IMR-90 (cell line): Measurements from ENCODE around the gene RAI1. TPM values are rescaled to one million over a fixed set of nuclear protein-coding genes. Genes with fewer than 3 reads are reported as not detected.
A peak's percentile ranks its signal among the peaks of the same experiment; 100 is the strongest.

Experiments used
- ATAC-seq: fragments of 200-7000 bp; cut with Tn5 transposase; 2 replicates; pipeline ENCODE4 v1.9.1; 2020; ENCODE audit warnings: low read depth, mild to moderate bottlenecking, moderate library complexity
- BruUV-seq: library from RNA; stranded (reverse); fragments of 400-500 nt; replicated peaks from 2 replicates; lab custom pipeline; 2021; lab: Mats Ljungman, UMichigan
- CTCF ChIA-PET: fragments of 300-600 bp; formaldehyde crosslinking; extraction: SDS; loops from one replicate; lab custom pipeline; 2021; ENCODE audit warnings: antibody characterized with exemption; lab: Yijun Ruan, JAX
- POLR2A ChIA-PET: fragments of 300-600 bp; sonication (Branson Sonifier 250); formaldehyde crosslinking; loops from one replicate; lab custom pipeline; 2022; ENCODE audit warnings: antibody characterized with exemption; ENCODE audit not compliant: unreplicated experiment; lab: Charles Lee
- DNase-seq: peaks from one replicate; pipeline ENCODE4 v3.0.0; 2013
- H2AFZ ChIP-seq: replicated peaks from 2 replicates; pipeline ENCODE3; 2013; ENCODE audit warnings: low read length, mild to moderate bottlenecking; ENCODE audit not compliant: poor library complexity
- H2AK5ac ChIP-seq: 2 replicates; pipeline ENCODE4 v1.6.1; 2013; ENCODE audit warnings: low read depth, low read length, inconsistent platforms
- H2AK9ac ChIP-seq: replicated peaks from 2 replicates; pipeline ENCODE3; 2013; ENCODE audit warnings: mild to moderate bottlenecking, low read depth, low read length, moderate library complexity; ENCODE audit not compliant: poor library complexity
- H2BK120ac ChIP-seq: 2 replicates; pipeline ENCODE4 v1.6.1; 2013; ENCODE audit warnings: low read depth, low read length, inconsistent platforms
- H2BK15ac ChIP-seq: 3 replicates; pipeline ENCODE4 v1.6.1; 2013; ENCODE audit warnings: low read depth, low read length, inconsistent platforms
- H2BK20ac ChIP-seq: 2 replicates; pipeline ENCODE4 v1.6.1; 2013; ENCODE audit warnings: low read depth, mild to moderate bottlenecking, inconsistent platforms, low read length, moderate library complexity
- H2BK5ac ChIP-seq: 2 replicates; pipeline ENCODE4 v1.6.1; 2013; ENCODE audit warnings: mild to moderate bottlenecking, low read depth, low read length, inconsistent platforms; ENCODE audit not compliant: poor library complexity, severe bottlenecking
- H3K14ac ChIP-seq: replicated peaks from 2 replicates; pipeline ENCODE4 v1.6.1; 2013; ENCODE audit warnings: low read depth, low read length, inconsistent platforms
- H3K18ac ChIP-seq: 2 replicates; pipeline ENCODE4 v1.6.1; 2013; ENCODE audit warnings: low read depth, low read length, control low read depth
- H3K23ac ChIP-seq: 2 replicates; pipeline ENCODE4 v1.6.1; 2013; ENCODE audit warnings: low read depth, low read length, inconsistent platforms
- H3K27ac ChIP-seq: 2 replicates; pipeline ENCODE4 v1.5.1; 2013; ENCODE audit warnings: mild to moderate bottlenecking, control low read depth, low read length; ENCODE audit not compliant: insufficient read depth
- H3K27me3 ChIP-seq: 2 replicates; pipeline ENCODE4 v1.6.1; 2013; ENCODE audit warnings: low read length; ENCODE audit not compliant: control insufficient read depth, insufficient read depth
- H3K36me3 ChIP-seq: 2 replicates; pipeline ENCODE4 v1.6.1; 2013; ENCODE audit warnings: low read length, mixed read lengths; ENCODE audit not compliant: control insufficient read depth, insufficient read depth
- H3K4ac ChIP-seq: 2 replicates; pipeline ENCODE4 v1.6.1; 2013; ENCODE audit warnings: low read depth, low read length, inconsistent platforms
- H3K4me1 ChIP-seq: 2 replicates; pipeline ENCODE4 v1.6.1; 2013; ENCODE audit warnings: low read length, mixed read lengths; ENCODE audit not compliant: control insufficient read depth, insufficient read depth
- H3K4me2 ChIP-seq: 2 replicates; pipeline ENCODE4 v1.6.1; 2013; ENCODE audit warnings: low read depth, mild to moderate bottlenecking, control low read depth, low read length, moderate library complexity
- H3K4me3 ChIP-seq: 2 replicates; pipeline ENCODE4 v1.5.1; 2013; ENCODE audit warnings: low read depth, mild to moderate bottlenecking, control low read depth, low read length, moderate library complexity; ENCODE audit not compliant: insufficient read depth
- H3K56ac ChIP-seq: 2 replicates; pipeline ENCODE4 v1.6.1; 2013; ENCODE audit warnings: low read length, inconsistent platforms; ENCODE audit not compliant: insufficient read depth; ENCODE audit errors: extremely low read depth
- H3K79me1 ChIP-seq, 2 experiments: 2 replicates each; pipeline ENCODE4 v1.6.1; 2013; ENCODE audit warnings: low read length in 2 of 2, inconsistent platforms in 1 of 2, low read depth in 1 of 2
- H3K9ac ChIP-seq: 2 replicates; pipeline ENCODE4 v1.6.1; 2013; ENCODE audit warnings: low read depth, low read length, control low read depth
- H3K9me1 ChIP-seq: 2 replicates; pipeline ENCODE4 v1.6.1; 2013; ENCODE audit warnings: low read length, inconsistent platforms; ENCODE audit not compliant: insufficient read depth
- H3K9me3 ChIP-seq: 2 replicates; pipeline ENCODE4 v1.6.1; 2013; ENCODE audit warnings: low read length; ENCODE audit not compliant: control insufficient read depth, insufficient read depth
- H4K20me1 ChIP-seq: 2 replicates; pipeline ENCODE4 v1.6.1; 2013; ENCODE audit warnings: low read length, inconsistent platforms; ENCODE audit not compliant: insufficient read depth
- H4K5ac ChIP-seq: 2 replicates; pipeline ENCODE4 v1.6.1; 2013; ENCODE audit warnings: mild to moderate bottlenecking, low read depth, low read length, control low read depth
- H4K8ac ChIP-seq, 2 experiments: 2 replicates each; pipeline ENCODE4 v1.6.1; 2013; ENCODE audit warnings: low read depth in 2 of 2, low read length in 2 of 2, control low read depth in 1 of 2, inconsistent platforms in 1 of 2
- H4K91ac ChIP-seq: 2 replicates; pipeline ENCODE4 v1.6.1; 2013; ENCODE audit warnings: low read depth, low read length, inconsistent platforms; ENCODE audit not compliant: insufficient read depth
- BHLHE40 ChIP-seq: fragments of 150-350 bp; IDR thresholded peaks from 2 replicates; pipeline ENCODE4 v1.6.1; 2016; ENCODE audit warnings: mild to moderate bottlenecking, low read depth, low read length
- MAZ ChIP-seq: IDR thresholded peaks from 2 replicates; pipeline ENCODE4 v1.6.1; 2012; ENCODE audit warnings: low read depth, mild to moderate bottlenecking, low read length, improper control_type of control experiment, moderate library complexity, borderline replicate concordance
- MXI1 ChIP-seq: IDR thresholded peaks from 2 replicates; pipeline ENCODE4 v1.6.1; 2012; ENCODE audit warnings: low read depth, mild to moderate bottlenecking, low read length, moderate library complexity, borderline replicate concordance
- NFE2L2 ChIP-seq: fragments of 150-350 bp; IDR thresholded peaks from 2 replicates; pipeline ENCODE4 v1.6.1; 2016; ENCODE audit warnings: low read depth, mild to moderate bottlenecking, low read length
- POLR2A ChIP-seq: IDR thresholded peaks from 2 replicates; pipeline ENCODE4 v1.6.1; 2012; ENCODE audit warnings: mild to moderate bottlenecking, low read depth, low read length
- RFX5 ChIP-seq: IDR thresholded peaks from 2 replicates; pipeline ENCODE4 v1.8.0; 2012; ENCODE audit warnings: low read depth, mild to moderate bottlenecking, low read length, moderate library complexity
- WGBS, 2 experiments: methylation state at CpG; one replicate each; pipeline versions ENCODE4 v1.1.5 to v1.1.7; 2013; ENCODE audit warnings: missing lambda C conversion rate in 2 of 2; ENCODE audit not compliant: insufficient read length in 1 of 2; ENCODE audit errors: extremely low coverage in 2 of 2; 5-methylcytosine and 5-hydroxymethylcytosine counted together
- dilution Hi-C: fragments of 300-500 bp; cut with HindIII; formaldehyde crosslinking; loops from one replicate; pipeline ENCODE4 v1.14.3; 2018; ENCODE audit warnings: low sequenced_read_pairs; ENCODE audit not compliant: unreplicated experiment
- in situ Hi-C: fragments of 300-500 bp; cut with MboI; formaldehyde crosslinking; loops from 3 replicates; pipeline ENCODE4 v1.14.3; 2019; ENCODE audit warnings: low sequenced_read_pairs, inconsistent platforms, mixed read lengths
- intact Hi-C: fragments of 100-400 bp; cut with micrococcal nuclease; formaldehyde crosslinking; loops from 2 replicates; pipeline ENCODE4 v1.10.0; 2022
- polyA plus RNA-seq, 3 experiments: library from polyadenylated mRNA; depleted of rRNA; stranded (reverse); fragments of >200 nt; gene quantifications; 2 replicates each; pipeline ENCODE4 v1.2.3, GENCODE V29; 2012; ENCODE audit warnings: low replicate concordance in 1 of 3
- total RNA-seq: library from RNA; depleted of rRNA; stranded (reverse); fragments of >200 nt; gene quantifications from 2 replicates; pipeline ENCODE4 v1.2.3, GENCODE V29; 2012
- TF ChIP-seq, protein P1 (sequence below): fragments of 150-350 bp; IDR thresholded peaks from 2 replicates; pipeline ENCODE4 v1.6.1; 2016; ENCODE audit warnings: low read depth, mild to moderate bottlenecking, low read length, moderate library complexity, borderline replicate concordance
- TF ChIP-seq, protein P2 (sequence below): conservative IDR thresholded peaks from 2 replicates; pipeline ENCODE4 v1.5.1; 2012; ENCODE audit warnings: mild to moderate bottlenecking, low read depth, low read length, improper control_type of control experiment

Gene RAI1
- total and polyA plus RNA-seq, 2 of the 4 experiments (the other 2 are of a cell fraction) = 1.8 to 10.5 TPM

DNA sequence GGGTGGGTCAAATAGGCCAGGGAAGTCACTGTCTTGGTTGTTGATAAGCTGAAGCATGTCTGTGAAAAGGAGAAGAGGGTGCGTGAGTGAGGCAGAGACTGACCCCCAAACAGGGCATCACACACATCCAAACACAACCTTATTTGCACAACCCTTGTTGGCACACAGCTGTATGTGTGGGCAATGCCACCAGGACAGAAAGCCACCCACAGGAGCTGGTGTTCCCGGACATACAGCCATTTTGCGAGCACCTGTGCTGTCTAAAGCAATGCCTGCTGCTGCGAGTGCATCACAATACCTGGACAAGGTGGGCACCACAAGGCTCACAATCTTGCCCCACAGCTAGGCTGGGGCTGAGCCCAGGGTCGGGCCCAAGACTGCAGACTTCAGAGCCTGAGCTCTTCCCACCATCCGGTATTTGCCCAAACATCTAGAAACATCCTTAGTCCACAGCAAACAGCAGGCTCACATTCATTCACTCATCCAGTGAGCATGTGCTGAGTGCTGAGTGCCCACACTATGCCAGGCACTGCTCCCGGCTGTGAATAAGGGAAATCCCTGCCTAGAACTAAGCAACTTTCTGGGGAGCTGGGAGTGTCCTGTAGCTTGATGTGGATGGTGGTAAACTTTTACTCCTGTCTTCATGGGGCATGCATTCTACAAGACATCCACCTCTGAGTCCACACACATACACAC, 139.4 kb downstream of the RAI1 start:
- Histone ChIP-seq H3K4me2 (no peak overlapping the region), H3K36me3 (peaks cover 36% of the 10 kb centered on the region), H2AK5ac (peak overlapping the region; percentile 66), H4K8ac (no peak overlapping the region), H3K27me3 (no peaks in the 10 kb centered on the region), H3K9me1 (peaks cover 39% of the 10 kb centered on the region), H4K20me1 (peaks cover 75% of the 10 kb centered on the region), H4K91ac (no peak overlapping the region), H3K23ac (peak overlapping the region; percentile 29; the same call in 1 of the 2 replicates), H3K27ac (no peak overlapping the region), H2BK5ac (no peak overlapping the region), H2BK15ac (no peak overlapping the region), H3K4me1 (peaks cover 54% of the 10 kb centered on the region), H3K56ac (no peak overlapping the region), H2AFZ (no peak overlapping the region), H2BK20ac (no peak overlapping the region), H3K14ac (no peak overlapping the region), H3K18ac (no peak overlapping the region), H3K9ac (no peak overlapping the region; the same call in 1 of the 2 replicates), H3K9me3 (no peaks in the 10 kb centered on the region), H3K4me3 (no peak overlapping the region), H4K5ac (no peak overlapping the region), H3K4ac (peak overlapping the region; percentile 35; the same call in 1 of the 2 replicates), H3K79me1 (peaks cover 36 to 80% of the 10 kb centered on the region in 2 experiments), H2AK9ac (peak overlapping the region; percentile 50), H2BK120ac (no peak overlapping the region)
- intact Hi-C loops (no loop called here), dilution Hi-C loops (no loop called here), in situ Hi-C loops (no loop called here)
- ATAC-seq (no peak), DNase-seq (no peak)
- ChIA-PET POLR2A (no interaction called here), CTCF (no interaction called here)
- no peak for TF ChIP-seq MAZ
- TF ChIP-seq NFE2L2 = no peak
- TF ChIP-seq, protein P1, sequence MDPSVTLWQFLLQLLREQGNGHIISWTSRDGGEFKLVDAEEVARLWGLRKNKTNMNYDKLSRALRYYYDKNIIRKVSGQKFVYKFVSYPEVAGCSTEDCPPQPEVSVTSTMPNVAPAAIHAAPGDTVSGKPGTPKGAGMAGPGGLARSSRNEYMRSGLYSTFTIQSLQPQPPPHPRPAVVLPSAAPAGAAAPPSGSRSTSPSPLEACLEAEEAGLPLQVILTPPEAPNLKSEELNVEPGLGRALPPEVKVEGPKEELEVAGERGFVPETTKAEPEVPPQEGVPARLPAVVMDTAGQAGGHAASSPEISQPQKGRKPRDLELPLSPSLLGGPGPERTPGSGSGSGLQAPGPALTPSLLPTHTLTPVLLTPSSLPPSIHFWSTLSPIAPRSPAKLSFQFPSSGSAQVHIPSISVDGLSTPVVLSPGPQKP = no peak
- no peak for TF ChIP-seq RFX5
- no peak for TF ChIP-seq MXI1
- no peak for TF ChIP-seq POLR2A
- TF ChIP-seq, protein P2, sequence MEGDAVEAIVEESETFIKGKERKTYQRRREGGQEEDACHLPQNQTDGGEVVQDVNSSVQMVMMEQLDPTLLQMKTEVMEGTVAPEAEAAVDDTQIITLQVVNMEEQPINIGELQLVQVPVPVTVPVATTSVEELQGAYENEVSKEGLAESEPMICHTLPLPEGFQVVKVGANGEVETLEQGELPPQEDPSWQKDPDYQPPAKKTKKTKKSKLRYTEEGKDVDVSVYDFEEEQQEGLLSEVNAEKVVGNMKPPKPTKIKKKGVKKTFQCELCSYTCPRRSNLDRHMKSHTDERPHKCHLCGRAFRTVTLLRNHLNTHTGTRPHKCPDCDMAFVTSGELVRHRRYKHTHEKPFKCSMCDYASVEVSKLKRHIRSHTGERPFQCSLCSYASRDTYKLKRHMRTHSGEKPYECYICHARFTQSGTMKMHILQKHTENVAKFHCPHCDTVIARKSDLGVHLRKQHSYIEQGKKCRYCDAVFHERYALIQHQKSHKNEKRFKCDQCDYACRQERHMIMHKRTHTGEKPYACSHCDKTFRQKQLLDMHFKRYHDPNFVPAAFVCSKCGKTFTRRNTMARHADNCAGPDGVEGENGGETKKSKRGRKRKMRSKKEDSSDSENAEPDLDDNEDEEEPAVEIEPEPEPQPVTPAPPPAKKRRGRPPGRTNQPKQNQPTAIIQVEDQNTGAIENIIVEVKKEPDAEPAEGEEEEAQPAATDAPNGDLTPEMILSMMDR = no peak
- TF ChIP-seq BHLHE40 = no peak
- no TSS peak for BruUV-seq
- WGBS, 2 experiments = 100% methylated on average over 3 of the region's 7 CpGs; no CpG with 5 or more reads in 1 of the 2 experiments
